HG03565 (cell line): ENCODE measurements around the gene UGT2B7.

ENCODE experiments used
- ATAC-seq: cut with Tn5 transposase; IDR thresholded peaks from one replicate; pipeline ENCODE4 v1.9.1; 2021; ENCODE audit warnings: mild to moderate bottlenecking, moderate library complexity; ENCODE audit not compliant: unreplicated experiment

UGT2B7 gene

GRCh38 chr4:69147334-69147733 is 51.1 kb downstream of the UGT2B7 start:
- ATAC-seq, result no peak

GRCh38 chr4:69154021-69154420 is 57.7 kb downstream of the UGT2B7 start:
- no peak for ATAC-seq

GRCh38 chr4:69156913-69157312 is 60.6 kb downstream of the UGT2B7 start:
- no peak for ATAC-seq
